Measurements from ENCODE around the gene STPG3. TPM values are rescaled to one million over a fixed set of nuclear protein-coding genes. Genes with fewer than 3 reads are reported as not detected.

Gene STPG3
- total and polyA plus RNA-seq, 2 of the 4 experiments (the other 2 are of a cell fraction): not detected

- ATAC-seq (ENCODE audit: low read depth): peak; percentile 33
- in situ Hi-C loops (cut with MboI; ENCODE audit: low sequenced_read_pairs): no loop called here
- Histone ChIP-seq H2AFZ (replicated peaks; ENCODE audit: low read length, poor library complexity) (peak overlapping the region; percentile 23), H2BK20ac (ENCODE audit: low read depth, low read length) (no peak overlapping the region), H3K79me1 (ENCODE audit: low read depth in 1 of 2, low read length in 2 of 2) (peaks cover 12 to 53% of the 10 kb centered on the region in 2 experiments; a peak in 3 of 4 replicates), H3K4ac (ENCODE audit: low read depth, low read length) (peak overlapping the region; percentile 87), H3K14ac (replicated peaks; ENCODE audit: low read depth, low read length) (peak overlapping the region; percentile 91), H3K27ac (ENCODE audit: insufficient read depth, low read length) (peak overlapping the region; percentile 77), H2AK5ac (ENCODE audit: low read depth, low read length) (peak overlapping the region; percentile 94), H3K9ac (ENCODE audit: low read depth, low read length) (peak overlapping the region; percentile 90), H3K4me3 (ENCODE audit: insufficient read depth, low read depth, low read length) (peak overlapping the region; percentile 50), H3K27me3 (ENCODE audit: control insufficient read depth, insufficient read depth, low read length) (no peaks in the 10 kb centered on the region), H4K5ac (ENCODE audit: low read depth, low read length) (no peak overlapping the region), H3K4me2 (ENCODE audit: low read depth, low read length) (peak overlapping the region; percentile 94), H3K9me3 (ENCODE audit: control insufficient read depth, insufficient read depth, low read length) (no peaks in the 10 kb centered on the region), H2AK9ac (replicated peaks; ENCODE audit: low read depth, low read length, poor library complexity) (peak overlapping the region; percentile 97), H3K23ac (ENCODE audit: low read depth, low read length) (peak overlapping the region; percentile 14), H4K20me1 (ENCODE audit: insufficient read depth, low read length) (peaks cover 37% of the 10 kb centered on the region), H3K4me1 (ENCODE audit: control insufficient read depth, insufficient read depth, low read length) (peaks cover 8% of the 10 kb centered on the region; the same call in 1 of the 2 replicates), H3K36me3 (ENCODE audit: control insufficient read depth, insufficient read depth, low read length) (peaks cover 19% of the 10 kb centered on the region), H3K56ac (ENCODE audit: extremely low read depth, insufficient read depth, low read length) (peak overlapping the region; percentile 59; the same call in 1 of the 2 replicates), H4K91ac (ENCODE audit: insufficient read depth, low read depth, low read length) (peak overlapping the region; percentile 33; the same call in 1 of the 2 replicates), H3K18ac (ENCODE audit: low read depth, low read length) (no peak overlapping the region), H2BK15ac (ENCODE audit: low read depth, low read length) (no peak overlapping the region), H4K8ac (ENCODE audit: low read depth in 2 of 2, low read length in 2 of 2) (no peak overlapping the region; a peak in 1 of 4 replicates), H3K9me1 (ENCODE audit: insufficient read depth, low read length) (peaks cover 4% of the 10 kb centered on the region), H2BK120ac (ENCODE audit: low read depth, low read length) (no peak overlapping the region), H2BK5ac (ENCODE audit: low read depth, low read length, poor library complexity, severe bottlenecking) (peak overlapping the region; percentile 49)
- intact Hi-C loops (cut with micrococcal nuclease): no loop called here
- BruUV-seq (replicated peaks): no TSS peak
- TF ChIP-seq CTCF (conservative IDR thresholded peaks at IDR 0.05; ENCODE audit: low read depth, low read length) (no peak), CHD1 (IDR thresholded peaks at IDR 0.05; ENCODE audit: low read depth, low read length) (peak; percentile 60; the same call in 1 of the 2 replicates), POLR2A (IDR thresholded peaks at IDR 0.05; ENCODE audit: low read depth, low read length) (no peak)
- 0% methylated on average over 47 of the region's 83 CpGs; no CpG with 5 or more reads in 1 of the 2 experiments for WGBS, 2 experiments (ENCODE audit: extremely low coverage in 2 of 2, insufficient read length in 1 of 2)
- dilution Hi-C loops (cut with HindIII; ENCODE audit: low sequenced_read_pairs, unreplicated experiment): no loop called here
- DNase-seq: peak; percentile 32
- ChIA-PET CTCF (no interaction called here), POLR2A (ENCODE audit: unreplicated experiment) (no interaction called here)
These were observed 9.4 kb upstream of the STPG3 start for GRCh38 chr9:137241490-137242268.

Measured in IMR-90 (cell line).